Progenitor cell of endocrine pancreas (in vitro differentiated cells): ENCODE results near the gene CEP162. TPM values are rescaled to one million over a fixed set of nuclear protein-coding genes. Genes with fewer than 3 reads are reported as not detected.
"Not testable (repeated sequence)": the region's sequence is repeated elsewhere in the genome, so short reads cannot be mapped to it uniquely, and the experiment has no call there.

Source experiments
- DNase-seq: peaks from one replicate; pipeline ENCODE4 v3.0.0; 2021; ENCODE audit warnings: low spot score; ENCODE audit not compliant: unreplicated experiment
- H3K27ac Mint-ChIP-seq: 2 replicates; pipeline ENCODE4 v1.8.0; 2021; ENCODE audit warnings: mild to moderate bottlenecking, moderate library complexity, mixed read lengths
- H3K27me3 Mint-ChIP-seq: 2 replicates; pipeline ENCODE4 v1.8.0; 2021; ENCODE audit warnings: mixed read lengths
- H3K36me3 Mint-ChIP-seq: 2 replicates; pipeline ENCODE4 v1.8.0; 2022; ENCODE audit warnings: mixed read lengths; ENCODE audit not compliant: insufficient read depth
- H3K4me1 Mint-ChIP-seq: 2 replicates; pipeline ENCODE4 v1.8.0; 2021; ENCODE audit warnings: low read depth, mixed read lengths
- H3K4me3 Mint-ChIP-seq: 2 replicates; pipeline ENCODE4 v1.8.0; 2021; ENCODE audit warnings: low read depth, mild to moderate bottlenecking, moderate library complexity, mixed read lengths
- H3K9me3 Mint-ChIP-seq: 2 replicates; pipeline ENCODE4 v1.8.0; 2021; ENCODE audit warnings: low read depth, mixed read lengths
- CTCF ChIP-seq: fragments of 200-600 bp; sonication (generic); IDR thresholded peaks from one replicate; pipeline ENCODE4 v1.5.0; 2021; ENCODE audit warnings: antibody characterized with exemption, mild to moderate bottlenecking; ENCODE audit not compliant: unreplicated experiment
- total RNA-seq: library from RNA; stranded (reverse); gene quantifications from 2 replicates; pipeline ENCODE4 v1.2.1, GENCODE V29; 2021

CEP162 gene
- total RNA-seq, 1 donor from 2014 or later: 23.2 TPM

- peaks cover 2% of the 10 kb centered on the region for H3K36me3 Mint-ChIP-seq
- H3K27me3 Mint-ChIP-seq: no peaks in the 10 kb centered on the region
- peak overlapping the region; percentile 65 for H3K27ac Mint-ChIP-seq
- H3K9me3 Mint-ChIP-seq: no peaks in the 10 kb centered on the region
- no peak for DNase-seq
- no peak for TF ChIP-seq CTCF
- peaks cover 3% of the 10 kb centered on the region for H3K4me1 Mint-ChIP-seq
- no peak overlapping the region for H3K4me3 Mint-ChIP-seq
These were observed 14.2 kb downstream of the CEP162 start for GRCh38 chr6:84213217-84213616.

GRCh38 chr6:84204011-84204410 lies 23.4 kb downstream of the CEP162 start:
- no peak for TF ChIP-seq CTCF

GRCh38 chr6:84199987-84200386 lies 27.5 kb downstream of the CEP162 start:
- H3K9me3 Mint-ChIP-seq, DNase-seq, H3K4me1 Mint-ChIP-seq, H3K27me3 Mint-ChIP-seq, H3K27ac Mint-ChIP-seq, H3K4me3 Mint-ChIP-seq: not testable (repeated sequence)
- H3K36me3 Mint-ChIP-seq: peaks cover 21% of the 10 kb centered on the region

More at GRCh38 chr6:84204011-84204410, 23.4 kb downstream of the CEP162 start:
- H3K4me1 Mint-ChIP-seq: peaks cover 2% of the 10 kb centered on the region
- peaks cover 28% of the 10 kb centered on the region for H3K36me3 Mint-ChIP-seq
- H3K27ac Mint-ChIP-seq: no peak overlapping the region
- H3K9me3 Mint-ChIP-seq: no peaks in the 10 kb centered on the region
- no peak overlapping the region for H3K4me3 Mint-ChIP-seq
- no peaks in the 10 kb centered on the region for H3K27me3 Mint-ChIP-seq
- DNase-seq: no peak

GRCh38 chr6:84197708-84198107 lies 29.7 kb downstream of the CEP162 start:
- no peak for DNase-seq
- Mint-ChIP-seq H3K27me3 (no peaks in the 10 kb centered on the region), H3K9me3 (no peaks in the 10 kb centered on the region), H3K4me3 (no peak overlapping the region), H3K36me3 (peaks cover 23% of the 10 kb centered on the region), H3K27ac (no peak overlapping the region), H3K4me1 (no peaks in the 10 kb centered on the region)
- peak; percentile 12 for TF ChIP-seq CTCF

- TF ChIP-seq CTCF: no peak
- Mint-ChIP-seq H3K27ac (no peak overlapping the region), H3K4me3 (no peak overlapping the region), H3K36me3 (peaks cover 46% of the 10 kb centered on the region), H3K27me3 (no peaks in the 10 kb centered on the region), H3K4me1 (no peaks in the 10 kb centered on the region), H3K9me3 (no peaks in the 10 kb centered on the region)
- no peak for DNase-seq
These were observed 34.2 kb downstream of the CEP162 start for GRCh38 chr6:84193114-84193708.

GRCh38 chr6:84191802-84192201 lies 35.6 kb downstream of the CEP162 start:
- DNase-seq: no peak
- H3K4me1 Mint-ChIP-seq: no peaks in the 10 kb centered on the region
- H3K27ac Mint-ChIP-seq: no peak overlapping the region
- TF ChIP-seq CTCF: no peak
- peaks cover 43% of the 10 kb centered on the region for H3K36me3 Mint-ChIP-seq
- H3K9me3 Mint-ChIP-seq: no peaks in the 10 kb centered on the region
- H3K4me3 Mint-ChIP-seq: no peak overlapping the region
- H3K27me3 Mint-ChIP-seq: no peaks in the 10 kb centered on the region

GRCh38 chr6:84189356-84189755 lies 38.1 kb downstream of the CEP162 start:
- peaks cover 30% of the 10 kb centered on the region for H3K36me3 Mint-ChIP-seq
- H3K9me3 Mint-ChIP-seq, H3K27me3 Mint-ChIP-seq, H3K4me1 Mint-ChIP-seq, H3K4me3 Mint-ChIP-seq, DNase-seq, H3K27ac Mint-ChIP-seq: not testable (repeated sequence)
